HG02798 (cell line): ENCODE measurements around the gene CPN2.

Experiments
- ATAC-seq: cut with Tn5 transposase; IDR thresholded peaks from one replicate; pipeline ENCODE4 v1.9.1; 2021; ENCODE audit warnings: mild to moderate bottlenecking; ENCODE audit not compliant: unreplicated experiment, poor library complexity

Gene CPN2

DNA sequence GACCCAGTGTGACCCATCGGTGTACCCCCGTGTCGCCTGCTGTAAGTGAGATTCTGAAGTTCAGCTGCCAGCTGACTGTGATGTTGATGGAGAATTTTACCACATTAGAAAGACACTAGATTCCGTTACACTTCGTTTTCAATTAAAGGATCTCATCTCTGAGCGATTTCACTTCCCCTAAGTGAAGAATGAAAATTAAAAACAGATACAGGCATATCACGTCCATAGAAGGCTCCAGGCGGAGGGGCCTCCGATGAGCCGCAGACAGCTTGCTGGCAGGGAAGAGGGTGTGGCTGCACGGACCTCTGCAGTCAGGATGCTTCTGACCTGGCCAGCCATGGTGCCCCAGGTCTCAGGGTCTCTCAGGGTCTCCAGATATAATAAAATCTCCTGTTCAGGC is 6.6 kb upstream of the CPN2 start:
- no peak for ATAC-seq

DNA sequence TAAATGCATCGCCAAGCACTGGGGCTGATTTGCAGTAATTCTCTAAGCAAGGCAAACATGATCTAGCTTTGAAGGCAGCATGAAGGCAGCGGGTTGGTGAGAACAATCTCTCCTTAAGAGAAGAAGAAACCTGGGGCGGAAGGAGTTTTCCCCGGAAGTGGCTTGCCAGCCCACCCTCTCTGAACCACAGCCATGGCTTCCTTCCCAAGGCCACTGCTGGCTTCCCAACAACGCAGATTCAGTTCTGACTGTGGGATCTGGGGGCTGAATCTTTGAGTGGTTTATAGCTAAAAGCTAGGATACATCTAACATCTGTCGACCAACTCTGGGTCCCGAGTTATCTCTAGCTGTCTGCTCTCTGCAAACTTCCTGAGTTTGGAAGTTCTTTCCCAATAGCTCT is 4.3 kb upstream of the CPN2 start:
- ATAC-seq = no peak

DNA sequence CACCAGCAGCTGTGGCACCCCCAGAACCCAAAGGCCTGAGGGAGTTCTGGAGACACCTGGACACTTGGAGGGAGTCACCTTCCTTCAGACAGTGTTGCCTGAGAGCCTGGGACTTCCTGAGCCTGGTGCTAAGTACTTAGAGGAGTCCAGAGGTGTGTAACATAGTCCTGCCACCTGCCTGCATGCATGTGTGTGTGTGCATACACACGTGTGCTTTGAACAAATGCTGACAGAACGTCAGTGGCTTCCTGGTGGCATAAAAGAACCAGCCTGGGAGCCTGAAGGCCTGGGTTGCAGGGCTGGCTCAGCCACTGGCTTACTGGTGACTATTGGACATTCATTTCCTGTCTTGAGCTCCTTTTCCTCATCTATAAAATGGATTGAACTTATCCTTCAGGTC is 3.2 kb upstream of the CPN2 start:
- ATAC-seq = no peak

DNA sequence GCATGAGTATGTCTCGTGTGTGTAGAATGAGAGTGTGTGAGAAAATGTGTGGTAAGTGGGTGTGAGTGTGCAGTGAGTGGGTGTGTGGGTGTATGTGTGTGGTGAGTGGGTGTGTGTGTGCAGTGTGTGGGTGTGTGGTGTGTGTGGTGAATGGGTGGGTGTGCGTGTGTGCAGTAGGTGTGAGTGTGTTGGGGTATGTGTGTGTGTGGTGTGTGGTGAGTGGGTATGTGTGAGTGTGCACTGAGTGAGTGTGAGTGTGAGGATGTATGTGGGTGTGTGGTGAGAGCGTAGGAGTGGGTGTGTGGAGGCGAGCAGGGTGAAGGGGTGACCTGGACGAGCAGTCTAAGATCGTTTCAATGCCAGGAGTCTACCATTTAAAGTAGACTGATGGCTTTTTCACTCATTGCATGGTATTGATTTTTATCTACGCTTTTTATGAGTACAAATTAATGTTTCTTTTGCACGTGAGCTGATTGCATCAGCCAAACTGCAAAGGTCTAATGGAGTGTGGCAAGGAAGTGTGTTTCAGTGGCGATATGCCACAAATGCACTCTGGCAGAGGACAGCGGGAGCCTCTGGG is 1.6 kb upstream of the CPN2 start:
- no peak for ATAC-seq

DNA sequence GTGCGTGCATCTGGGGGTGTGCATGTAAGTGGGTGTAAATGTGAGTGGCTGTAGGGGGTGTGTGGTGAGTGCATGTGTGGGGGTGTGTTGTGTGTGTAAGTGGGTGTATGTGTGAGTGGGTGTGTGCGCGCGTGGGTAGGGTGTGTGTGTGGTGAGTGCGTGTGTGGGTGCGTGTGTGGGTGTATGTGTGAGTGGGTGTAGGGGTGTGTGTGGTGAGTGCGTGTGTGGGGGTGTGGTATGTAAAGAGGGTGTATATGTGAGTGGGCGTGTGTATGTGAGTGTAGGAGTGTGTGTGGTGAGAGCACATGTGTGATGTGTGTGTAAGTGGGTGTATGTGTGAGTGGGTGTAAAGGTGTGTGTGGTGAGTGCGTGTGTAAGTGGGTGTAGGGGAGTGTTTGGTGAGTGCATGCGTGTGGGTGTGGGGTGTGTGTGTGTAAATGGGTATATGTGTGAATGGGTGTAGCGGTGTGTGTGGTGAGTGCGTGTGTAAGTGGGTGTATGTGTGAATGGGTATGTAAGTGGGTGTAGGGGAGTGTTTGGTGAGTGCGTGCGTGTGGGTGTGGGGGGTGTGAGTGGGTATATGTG is 916 bp upstream of the CPN2 start:
- ATAC-seq = no peak

DNA sequence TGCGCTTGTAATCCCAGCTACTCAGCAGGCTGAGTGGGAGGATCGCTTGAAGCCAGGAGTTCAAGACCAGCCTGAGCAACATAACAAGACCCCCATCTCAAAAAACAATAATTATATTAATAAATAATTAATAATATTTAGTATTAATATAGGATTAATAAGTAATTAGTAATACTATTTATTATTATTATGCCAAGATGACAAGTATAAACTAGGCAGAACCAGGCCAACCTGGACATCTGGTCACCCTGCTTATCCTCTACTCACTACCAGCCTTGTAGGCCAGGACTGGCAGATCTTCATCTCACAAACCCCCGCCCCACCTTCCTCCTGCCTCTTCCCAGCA is 429 bp downstream of the CPN2 start:
- ATAC-seq = no peak

- ATAC-seq = no peak
Measured at GRCh38 chr3:194348354-194348753, 2.8 kb downstream of the CPN2 start.

DNA sequence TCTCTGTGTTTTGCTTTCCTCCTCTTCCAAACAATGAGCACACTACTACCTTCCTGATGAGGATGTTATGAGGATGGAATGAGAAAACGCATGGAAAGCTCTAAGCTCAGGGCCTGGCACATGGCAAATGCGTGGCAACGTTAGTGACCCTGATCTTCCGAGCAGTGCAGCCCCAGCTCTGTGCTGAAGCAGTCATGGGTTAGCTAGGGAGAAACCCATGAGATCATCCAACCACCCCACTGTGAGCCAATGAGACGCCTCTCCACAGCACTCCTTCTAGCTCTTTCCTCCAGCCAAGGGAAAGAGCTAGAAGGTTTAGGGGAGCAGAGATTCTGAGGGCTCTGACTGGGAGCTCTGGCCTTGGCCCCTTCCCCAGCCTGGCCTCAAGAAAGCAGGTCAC is 4.5 kb downstream of the CPN2 start:
- ATAC-seq = peak; percentile 54

DNA sequence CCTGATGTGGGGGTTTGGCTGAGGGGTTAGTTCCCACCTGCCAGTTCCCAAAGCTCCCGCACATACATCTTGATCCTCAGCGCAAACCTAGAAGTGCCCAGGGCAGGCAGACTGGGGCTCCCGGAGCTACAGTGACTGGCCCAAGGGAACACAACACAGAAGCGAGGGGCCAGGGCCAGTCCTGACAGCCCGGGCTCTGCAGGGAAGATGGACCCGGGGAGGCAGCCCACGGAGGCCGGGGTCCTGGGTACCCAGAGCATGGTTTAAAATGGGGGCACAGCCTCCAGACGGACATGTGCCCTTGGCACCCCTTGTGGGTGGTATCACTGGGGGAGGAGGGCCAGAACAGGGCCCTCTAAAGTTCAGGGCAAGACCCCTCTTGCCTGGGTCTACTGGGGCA is 5.1 kb downstream of the CPN2 start:
- no peak for ATAC-seq

DNA sequence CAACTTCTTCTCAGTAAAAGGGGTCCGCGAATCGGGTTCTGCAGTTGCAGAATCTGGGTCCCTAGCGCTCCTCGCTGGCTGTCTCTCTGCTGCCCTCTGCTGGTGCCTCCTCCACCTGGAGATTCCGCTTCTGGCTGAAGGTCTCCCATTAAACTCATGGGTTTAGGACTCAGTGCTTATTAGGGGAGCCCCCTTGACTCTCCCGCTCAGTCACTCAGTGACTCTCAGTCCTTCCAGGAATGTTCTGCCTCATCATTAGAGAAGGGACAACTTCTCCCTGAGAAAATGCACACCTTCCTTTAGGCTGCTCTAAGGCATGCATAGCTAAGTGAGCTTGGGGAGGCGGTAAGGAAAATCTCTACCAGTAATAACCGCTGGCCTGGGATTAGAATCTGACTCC is 7.1 kb downstream of the CPN2 start:
- peak; percentile 52 for ATAC-seq

DNA sequence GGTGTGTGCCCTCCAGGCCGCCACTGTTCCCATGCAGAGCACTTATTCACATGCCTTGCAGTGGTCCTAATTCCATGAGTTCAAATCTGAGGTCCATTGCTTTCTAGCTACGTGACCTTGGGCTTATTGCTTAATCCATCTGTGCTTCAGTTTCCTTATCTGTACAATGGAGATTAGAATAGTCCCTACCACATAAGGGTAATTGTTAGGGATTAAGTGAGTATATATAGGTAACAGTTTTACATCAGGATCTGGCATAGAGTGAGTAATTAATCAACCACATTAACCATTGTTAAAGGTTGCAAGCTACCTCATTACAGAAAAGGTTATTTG is 7.6 kb downstream of the CPN2 start:
- ATAC-seq = no peak

DNA sequence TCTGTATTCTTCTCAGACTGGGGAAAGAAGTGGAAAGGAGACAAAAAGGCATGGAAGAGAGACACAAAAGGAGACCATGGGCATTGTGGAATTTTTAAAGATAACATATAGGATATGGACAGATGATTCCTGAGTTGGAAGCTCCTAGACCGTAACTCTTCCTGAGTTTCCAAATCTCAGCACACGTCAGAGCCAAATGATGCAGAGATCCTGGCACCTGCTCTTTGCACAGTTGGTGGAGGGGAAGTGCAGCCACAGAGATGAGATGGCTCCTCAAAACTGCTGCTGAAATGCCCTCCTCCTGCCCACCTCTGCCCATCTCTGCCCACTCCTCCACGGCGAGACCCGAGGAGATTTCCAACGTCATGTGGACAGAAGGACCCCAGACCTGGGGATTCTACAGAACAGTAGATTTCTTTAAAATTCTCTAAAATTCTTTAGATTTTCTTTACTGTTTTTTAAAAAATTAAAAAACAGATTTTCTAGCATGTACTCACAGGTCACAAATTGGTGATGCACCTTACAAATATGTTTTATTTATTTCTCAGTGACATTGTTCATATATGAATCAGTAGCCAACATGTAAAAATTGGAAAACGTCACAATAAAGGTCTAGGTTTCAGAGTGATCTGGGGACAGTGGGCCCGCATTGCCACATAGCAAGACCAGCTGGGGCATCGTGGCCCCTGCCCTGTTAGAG is 8.1 kb downstream of the CPN2 start:
- ATAC-seq = no peak

DNA sequence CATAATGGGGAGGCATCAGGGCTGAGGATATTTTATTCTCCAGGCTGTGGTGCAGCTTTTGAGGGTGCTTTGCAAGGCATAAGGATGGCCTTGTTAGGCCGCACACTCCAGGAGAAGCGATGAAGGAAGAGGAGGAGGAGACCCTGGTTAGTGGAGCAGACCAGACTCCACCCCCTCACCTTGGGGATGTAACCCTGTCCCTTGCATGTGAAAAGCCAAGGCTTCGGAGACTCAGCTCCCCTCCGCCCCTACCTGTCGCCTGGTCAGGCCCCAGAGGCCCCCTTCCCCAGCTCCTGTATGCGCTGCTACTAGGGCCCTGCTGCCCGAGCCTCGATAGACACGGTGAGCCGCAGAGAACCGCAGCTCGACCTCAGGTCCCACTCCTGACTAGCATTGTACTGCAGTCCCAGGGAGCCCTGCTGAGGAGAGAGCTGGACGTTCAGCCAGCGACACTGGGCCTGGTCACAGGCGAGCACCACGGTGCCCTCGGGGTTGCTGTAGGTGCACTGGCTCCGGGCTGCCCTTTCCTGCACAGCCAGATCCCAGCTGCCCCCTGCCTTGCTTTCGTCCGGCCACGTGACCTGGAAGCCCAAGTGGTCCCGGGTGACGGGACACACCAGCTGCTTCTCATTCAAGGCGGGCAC is 10.2 kb downstream of the CPN2 start:
- no peak for ATAC-seq

GRCh38 chr3:194339840-194340239 is 11.3 kb downstream of the CPN2 start:
- no peak for ATAC-seq

DNA sequence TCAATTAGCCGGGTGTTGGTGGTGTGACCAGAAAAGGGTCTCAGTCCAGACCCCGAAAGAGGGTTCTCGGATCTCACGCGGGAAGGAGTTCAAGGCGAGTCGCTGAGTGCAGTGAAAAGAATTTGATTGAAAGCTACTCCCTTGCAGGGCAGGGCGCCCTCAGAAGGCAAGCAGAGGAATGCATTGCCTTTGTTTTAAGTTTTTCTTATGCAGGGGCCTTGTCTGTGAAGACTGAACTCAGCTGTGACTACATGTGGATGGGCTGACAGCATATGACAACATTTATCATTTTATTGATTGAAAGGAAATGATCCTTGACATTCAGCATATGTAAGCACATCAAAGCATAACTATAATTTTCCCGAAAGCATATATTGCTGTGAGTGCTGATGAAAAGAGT is 11.8 kb downstream of the CPN2 start:
- no peak for ATAC-seq

- ATAC-seq = no peak
Measured at GRCh38 chr3:194337965-194338753, 13.0 kb downstream of the CPN2 start.

DNA sequence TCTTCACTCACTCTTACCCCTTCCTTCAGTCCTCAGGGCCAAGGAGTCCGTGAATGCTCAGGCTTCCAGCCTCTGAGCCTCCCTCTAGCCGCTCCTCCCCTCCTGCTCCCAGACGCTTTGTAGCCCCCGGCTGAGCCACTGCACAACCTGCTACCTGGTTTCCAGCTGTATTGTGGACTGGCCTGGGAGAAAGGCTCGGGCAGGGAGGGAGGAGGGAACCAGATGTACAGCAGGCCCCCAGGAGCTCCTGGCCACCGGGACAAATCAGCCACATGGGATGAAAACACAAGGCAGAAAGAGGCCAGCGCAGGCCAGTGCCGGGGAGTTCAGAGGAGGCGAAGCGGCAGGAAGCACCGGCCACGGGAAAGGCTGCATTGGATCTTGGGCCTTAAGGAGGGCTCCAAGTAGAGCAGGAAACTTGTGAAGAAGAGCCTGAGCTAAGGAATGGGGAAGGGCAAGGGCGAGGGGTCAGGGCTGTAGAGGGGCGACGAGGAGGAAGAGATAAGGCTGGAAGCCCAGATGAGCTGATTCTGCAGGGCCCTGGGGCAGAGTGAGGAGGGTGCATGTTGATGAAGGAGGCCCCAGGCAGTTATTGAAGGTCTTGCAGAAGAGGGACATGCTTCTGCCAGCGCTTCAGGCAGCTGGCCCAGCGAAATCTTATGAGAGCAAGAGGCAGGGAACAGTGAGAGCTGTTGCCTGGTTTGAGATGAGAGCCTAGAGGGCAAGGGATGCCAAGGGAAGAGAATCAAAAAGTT is 14.3 kb downstream of the CPN2 start:
- ATAC-seq = no peak

DNA sequence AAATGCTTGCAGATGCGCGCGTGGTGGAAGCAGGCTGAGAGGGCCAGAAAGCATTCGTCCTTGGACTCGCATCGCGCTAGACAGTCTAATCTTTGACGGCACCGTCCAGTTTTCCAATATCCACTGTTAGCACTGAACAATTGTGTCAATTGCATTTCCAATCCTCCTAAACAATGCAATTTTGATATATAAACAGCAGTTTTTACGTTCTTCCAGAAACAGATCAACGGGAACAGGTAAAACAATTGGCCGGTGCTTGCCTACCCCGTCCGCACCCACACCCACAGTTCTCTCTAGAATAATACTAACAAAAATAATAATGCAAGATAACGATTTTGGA is 17.2 kb downstream of the CPN2 start:
- ATAC-seq = no peak

- peak; percentile 94 for ATAC-seq
Measured at GRCh38 chr3:194333212-194333980, 17.7 kb downstream of the CPN2 start.

DNA sequence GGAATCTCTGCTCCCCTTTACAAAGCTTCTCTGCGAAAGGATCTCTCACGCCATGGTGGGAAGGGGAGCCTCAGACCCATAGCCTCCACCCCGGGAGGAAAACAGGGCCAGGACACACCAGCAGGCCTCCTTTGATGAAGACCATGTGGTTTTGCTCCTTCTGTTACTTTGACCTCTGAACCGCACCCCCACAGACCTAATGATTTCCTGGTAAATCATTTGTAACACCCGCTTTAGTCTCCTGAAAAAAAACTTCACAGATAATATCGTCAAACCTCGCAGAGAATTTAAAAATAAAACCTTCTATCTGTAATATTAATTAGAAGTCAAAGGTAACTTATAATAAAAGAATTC is 18.3 kb downstream of the CPN2 start:
- no peak for ATAC-seq
